Measurements from ENCODE around the gene ARFGAP2. TPM values are rescaled to one million over a fixed set of nuclear protein-coding genes. Genes with fewer than 3 reads are reported as not detected.
"Not testable (repeated sequence)": the region's sequence is repeated elsewhere in the genome, so short reads cannot be mapped to it uniquely, and the experiment has no call there.

Gene ARFGAP2
- total RNA-seq, 1 donor from 2014 or later = 105 TPM

GRCh38 chr11:47125083-47125482, 51.6 kb downstream of the ARFGAP2 start:
- Mint-ChIP-seq H3K36me3 (no peaks in the 10 kb centered on the region), H3K27ac (no peak overlapping the region), H3K4me3 (no peak overlapping the region), H3K27me3 (ENCODE audit: low read depth) (no peaks in the 10 kb centered on the region), H3K4me1 (no peaks in the 10 kb centered on the region), H3K9me3 (no peaks in the 10 kb centered on the region)
- DNase-seq (ENCODE audit: low spot score in 2 of 2, unreplicated experiment in 2 of 2) = no peak
- TF ChIP-seq CTCF (IDR thresholded peaks at IDR 0.05; ENCODE audit: unreplicated experiment) = no peak

- Mint-ChIP-seq H3K9me3 (no peaks in the 10 kb centered on the region), H3K4me3 (no peak overlapping the region), H3K27me3 (ENCODE audit: low read depth) (no peaks in the 10 kb centered on the region), H3K36me3 (no peaks in the 10 kb centered on the region), H3K4me1 (no peaks in the 10 kb centered on the region), H3K27ac (no peak overlapping the region)
- TF ChIP-seq CTCF (IDR thresholded peaks at IDR 0.05; ENCODE audit: unreplicated experiment) = no peak
- DNase-seq (ENCODE audit: low spot score in 2 of 2, unreplicated experiment in 2 of 2) = no peak
Measured at GRCh38 chr11:47124675-47125074, 52.0 kb downstream of the ARFGAP2 start.

GRCh38 chr11:47123094-47123493, 53.6 kb downstream of the ARFGAP2 start:
- H3K27me3 Mint-ChIP-seq (ENCODE audit: low read depth) = no peaks in the 10 kb centered on the region
- H3K36me3 Mint-ChIP-seq = peaks cover 2% of the 10 kb centered on the region
- H3K27ac Mint-ChIP-seq = no peak overlapping the region
- no peak overlapping the region for H3K4me3 Mint-ChIP-seq
- H3K9me3 Mint-ChIP-seq = peaks cover 2% of the 10 kb centered on the region
- H3K4me1 Mint-ChIP-seq = no peaks in the 10 kb centered on the region
- no peak for TF ChIP-seq CTCF (IDR thresholded peaks at IDR 0.05; ENCODE audit: unreplicated experiment)
- no peak for DNase-seq (ENCODE audit: low spot score in 2 of 2, unreplicated experiment in 2 of 2)

- no peak for DNase-seq (ENCODE audit: low spot score in 2 of 2, unreplicated experiment in 2 of 2)
- Mint-ChIP-seq H3K4me3 (no peak overlapping the region), H3K9me3 (peaks cover 4% of the 10 kb centered on the region), H3K27me3 (ENCODE audit: low read depth) (no peaks in the 10 kb centered on the region), H3K27ac (no peak overlapping the region), H3K36me3 (peaks cover 2% of the 10 kb centered on the region), H3K4me1 (no peaks in the 10 kb centered on the region)
- no peak for TF ChIP-seq CTCF (IDR thresholded peaks at IDR 0.05; ENCODE audit: unreplicated experiment)
Measured at GRCh38 chr11:47121731-47122130, 54.9 kb downstream of the ARFGAP2 start.

GRCh38 chr11:47121056-47121455, 55.6 kb downstream of the ARFGAP2 start:
- Mint-ChIP-seq H3K4me1 (no peaks in the 10 kb centered on the region), H3K9me3 (peaks cover 4% of the 10 kb centered on the region), H3K36me3 (peaks cover 2% of the 10 kb centered on the region), H3K27me3 (ENCODE audit: low read depth) (no peaks in the 10 kb centered on the region), H3K4me3 (no peak overlapping the region), H3K27ac (no peak overlapping the region)
- TF ChIP-seq CTCF (IDR thresholded peaks at IDR 0.05; ENCODE audit: unreplicated experiment) = no peak
- DNase-seq (ENCODE audit: low spot score in 2 of 2, unreplicated experiment in 2 of 2) = no peak

GRCh38 chr11:47118958-47119688, 57.6 kb downstream of the ARFGAP2 start:
- not testable (repeated sequence) for DNase-seq (ENCODE audit: low spot score in 2 of 2, unreplicated experiment in 2 of 2); H3K9me3 Mint-ChIP-seq; H3K4me3 Mint-ChIP-seq; H3K27ac Mint-ChIP-seq; H3K4me1 Mint-ChIP-seq; H3K27me3 Mint-ChIP-seq (ENCODE audit: low read depth); H3K36me3 Mint-ChIP-seq

Small RNA genes lying within 50 kb of the gene (microRNA-seq; reads per million reads assigned to microRNA genes)
- gene MIR6745 = not detected

Other genes with a start within 250 kb of the ARFGAP2 start
- gene CSTPP1, start 240.1 kb downstream of the ARFGAP2 start, total RNA-seq = 42.9 to 44.7 TPM (median 44.0 TPM) in 3 replicates
- 61.1 to 68.2 TPM (median 64.1 TPM) in 3 replicates for gene PACSIN3, start 9.6 kb upstream of the ARFGAP2 start, total RNA-seq
- 42.4 to 49.1 TPM (median 46.7 TPM) in 3 replicates for gene DDB2, start 38.1 kb upstream of the ARFGAP2 start, total RNA-seq
- 38.1 to 41.3 TPM (median 39.6 TPM) in 3 replicates for gene ACP2, start 71.9 kb upstream of the ARFGAP2 start, total RNA-seq
- gene NR1H3, start 81.1 kb upstream of the ARFGAP2 start, total RNA-seq = 25.5 to 28.2 TPM (median 26.5 TPM) in 3 replicates
- 65.6 to 71.2 TPM (median 65.7 TPM) in 3 replicates for gene MADD, start 93.3 kb upstream of the ARFGAP2 start, total RNA-seq
- gene MYBPC3, start 175.8 kb upstream of the ARFGAP2 start, total RNA-seq = not detected in 3 replicates
- 0.36 to 0.51 TPM in 2 of 3 replicates, not detected in the other for gene SPI1, start 201.7 kb upstream of the ARFGAP2 start, total RNA-seq
- gene SLC39A13, start 231.7 kb upstream of the ARFGAP2 start, total RNA-seq = 62.6 to 69.8 TPM (median 69.5 TPM) in 3 replicates
- gene PSMC3, start 249.6 kb upstream of the ARFGAP2 start, total RNA-seq = 88.9 to 97.2 TPM (median 91.7 TPM) in 3 replicates